HCT116 (cell line): ENCODE measurements around the gene FLYWCH1. TPM values are rescaled to one million over a fixed set of nuclear protein-coding genes. Genes with fewer than 3 reads are reported as not detected.
A peak's percentile ranks its signal among the peaks of the same experiment; 100 is the strongest.

Experiments
- ATAC-seq: fragments of 200-7000 bp; cut with Tn5 transposase; 2 replicates; pipeline ENCODE4 v1.9.1; 2020; ENCODE audit warnings: mild to moderate bottlenecking, moderate library complexity
- BruUV-seq: library from RNA; stranded (reverse); fragments of 400-500 nt; replicated peaks from 2 replicates; lab custom pipeline; 2021; lab: Mats Ljungman, UMichigan
- CTCF ChIA-PET: fragments of 300-600 bp; sonication (Branson Sonifier 250); formaldehyde crosslinking; loops from one replicate; lab custom pipeline; 2021; ENCODE audit warnings: antibody characterized with exemption; lab: Charles Lee
- POLR2A ChIA-PET: fragments of 300-600, 350-600 bp; sonication (Branson Sonifier 250); formaldehyde crosslinking; loops from one replicate; lab custom pipeline; 2021; ENCODE audit warnings: antibody characterized with exemption; lab: Charles Lee
- RAD21 ChIA-PET, 2 experiments: fragments of 300-600 bp; sonication (Branson Sonifier 250); formaldehyde crosslinking; loops; one replicate each; lab custom pipeline; 2023; ENCODE audit warnings: low total read pairs in 2 of 2; ENCODE audit not compliant: uncharacterized antibody in 2 of 2, unreplicated experiment in 2 of 2, low non-redundant PET in 1 of 2; lab: Charles Lee
- DNase-seq: peaks from one replicate; pipeline ENCODE4 v3.0.0-alpha.2; 2010; ENCODE audit warnings: low read depth, low spot score
- H2AFZ ChIP-seq: fragments of 200-600 bp; shearing (Covaris generic), sonication (generic); 2 replicates; pipeline ENCODE4 v1.6.1; 2017; ENCODE audit warnings: low read depth, mixed run types, mixed read lengths, antibody characterized with exemption, low read length; ENCODE audit not compliant: poor library complexity, severe bottlenecking
- H3K27ac ChIP-seq: 2 replicates; pipeline ENCODE4 v1.5.1; 2012; ENCODE audit warnings: low read depth, low read length
- H3K27me3 ChIP-seq: fragments of 200-600 bp; sonication (generic); 2 replicates; pipeline ENCODE4 v1.6.1; 2016; ENCODE audit warnings: mixed run types, low read length, mixed read lengths; ENCODE audit not compliant: insufficient read depth
- H3K36me3 ChIP-seq, 2 experiments: fragments of 200-500 bp in 1 of 2; fragments of 200-600 bp in 1 of 2; sonication (Bioruptor generic) in 1 of 2; sonication (generic) in 1 of 2; 2 replicates each; pipeline versions ENCODE4 v1.5.1 to v1.6.1; 2014 to 2016; ENCODE audit warnings: low read length in 2 of 2, inconsistent platforms in 1 of 2, mixed read lengths in 1 of 2, mixed run types in 1 of 2; ENCODE audit not compliant: insufficient read depth in 2 of 2, control insufficient read depth in 1 of 2
- H3K4me1 ChIP-seq, 2 experiments: fragments of 200-600 bp in 1 of 2; sonication (generic) in 1 of 2; 2 replicates each; pipeline versions ENCODE4 v1.5.1 to v1.6.1; 2012 to 2017; ENCODE audit warnings: low read length in 2 of 2, inconsistent platforms in 1 of 2, mild to moderate bottlenecking in 1 of 2, mixed read lengths in 1 of 2, mixed run types in 1 of 2, moderate library complexity in 1 of 2; ENCODE audit not compliant: insufficient read depth in 2 of 2, control insufficient read depth in 1 of 2
- H3K4me2 ChIP-seq: fragments of 200-600 bp; sonication (generic); 2 replicates; pipeline ENCODE4 v1.6.1; 2017; ENCODE audit warnings: mixed run types, low read length, mixed read lengths
- H3K4me3 ChIP-seq, 2 experiments: fragments of 200-600 bp in 1 of 2; sonication (generic) in 1 of 2; replicated peaks in 1 of 2; 2 replicates each; pipeline ENCODE4 v1.5.1; 2011 to 2016; ENCODE audit warnings: low read length in 2 of 2, control low read depth in 1 of 2, low read depth in 1 of 2, mild to moderate bottlenecking in 1 of 2, mixed read lengths in 1 of 2, mixed run types in 1 of 2
- H3K79me2 ChIP-seq: fragments of 200-600 bp; sonication (generic); 2 replicates; pipeline ENCODE4 v1.6.1; 2017; ENCODE audit warnings: mild to moderate bottlenecking, mixed run types, low read length, moderate library complexity, mixed read lengths; ENCODE audit not compliant: insufficient read depth
- H3K9ac ChIP-seq: fragments of 200-600 bp; sonication (generic); 2 replicates; pipeline ENCODE4 v1.6.1; 2016; ENCODE audit warnings: low read length, mixed read lengths
- H3K9me2 ChIP-seq: fragments of 200-600 bp; sonication (generic), shearing (Covaris generic); 2 replicates; pipeline ENCODE4 v1.6.1; 2017; ENCODE audit warnings: mixed run types, mild to moderate bottlenecking, moderate library complexity; ENCODE audit not compliant: insufficient read depth
- H3K9me3 ChIP-seq, 2 experiments: fragments of 200-500 bp in 1 of 2; fragments of 200-600 bp in 1 of 2; sonication (Bioruptor generic) in 1 of 2; sonication (generic) in 1 of 2; 2 replicates each; pipeline ENCODE4 v1.6.1; 2014 to 2017; ENCODE audit warnings: low read length in 2 of 2, mixed read lengths in 2 of 2, inconsistent platforms in 1 of 2, low read depth in 1 of 2, mild to moderate bottlenecking in 1 of 2, mixed run types in 1 of 2, moderate library complexity in 1 of 2; ENCODE audit not compliant: control insufficient read depth in 1 of 2, insufficient read depth in 1 of 2
- H4K20me1 ChIP-seq: fragments of 200-600 bp; sonication (generic), shearing (Covaris generic); 2 replicates; pipeline ENCODE4 v1.6.1; 2017; ENCODE audit warnings: mixed run types, mild to moderate bottlenecking, moderate library complexity; ENCODE audit not compliant: insufficient read depth
- CEBPB ChIP-seq: IDR thresholded peaks from 2 replicates; pipeline ENCODE4 v1.6.1; 2012; ENCODE audit warnings: low read depth
- JUND ChIP-seq: IDR thresholded peaks from 2 replicates; pipeline ENCODE4 v1.6.1; 2012
- POLR2A ChIP-seq: IDR thresholded peaks from 2 replicates; pipeline ENCODE4 v1.7.0; 2011; ENCODE audit warnings: borderline replicate concordance; ENCODE audit not compliant: insufficient read depth, insufficient read length; ENCODE audit errors: extremely low read depth
- POLR2AphosphoS5 ChIP-seq: IDR thresholded peaks from 2 replicates; pipeline ENCODE4 v1.6.1; 2011; ENCODE audit warnings: mild to moderate bottlenecking, low read depth, low read length, moderate library complexity
- SP1 ChIP-seq: IDR thresholded peaks from 2 replicates; pipeline ENCODE4 v1.6.1; 2012; ENCODE audit warnings: low read depth
- SRF ChIP-seq: IDR thresholded peaks from 2 replicates; pipeline ENCODE4 v1.6.1; 2012; ENCODE audit warnings: low read depth
- TCF7L2 ChIP-seq: IDR thresholded peaks from 2 replicates; pipeline ENCODE4 v1.7.0; 2011; ENCODE audit warnings: borderline replicate concordance, inconsistent platforms; ENCODE audit not compliant: insufficient read depth, insufficient read length; ENCODE audit errors: extremely low read depth
- ZFX ChIP-seq: fragments of 450-650 bp; IDR thresholded peaks from 2 replicates; pipeline ENCODE4 v1.6.1; 2017
- ZNF274 ChIP-seq: fragments of 200-500 bp; sonication (Bioruptor generic); IDR thresholded peaks from 2 replicates; pipeline ENCODE4 v1.6.1; 2014; ENCODE audit warnings: mild to moderate bottlenecking, low read depth, low read length, inconsistent platforms
- intact Hi-C: fragments of 100-400 bp; cut with micrococcal nuclease; formaldehyde crosslinking; loops from 2 replicates; pipeline ENCODE4 v1.10.0; 2022
- total RNA-seq: library from RNA; stranded (reverse); gene quantifications from one replicate; pipeline ENCODE4 v1.2.1, GENCODE V29; 2021; ENCODE audit not compliant: unreplicated experiment
- TF ChIP-seq, protein P1 (sequence below): IDR thresholded peaks from 2 replicates; pipeline ENCODE4 v1.6.1; 2011; ENCODE audit warnings: mild to moderate bottlenecking, low read length, moderate library complexity; ENCODE audit not compliant: insufficient replicate concordance; ENCODE audit errors: extremely low read depth
- TF ChIP-seq, protein P2 (sequence below), 3 experiments: fragments of 200-600 bp in 1 of 3; sonication (generic) in 1 of 3; IDR thresholded peaks in 2 of 3; conservative IDR thresholded peaks in 1 of 3; 2 replicates each; pipeline ENCODE4 v1.5.1; 2012 to 2017; ENCODE audit warnings: low read depth in 2 of 3, low read length in 2 of 3, antibody characterized with exemption in 1 of 3, borderline replicate concordance in 1 of 3, control low read depth in 1 of 3, mild to moderate bottlenecking in 1 of 3, mixed read lengths in 1 of 3, mixed run types in 1 of 3, moderate library complexity in 1 of 3; ENCODE audit not compliant: insufficient read depth in 1 of 3

FLYWCH1 gene
- total RNA-seq, 1 experiment from 2014 or later: 66.6 TPM

DNA sequence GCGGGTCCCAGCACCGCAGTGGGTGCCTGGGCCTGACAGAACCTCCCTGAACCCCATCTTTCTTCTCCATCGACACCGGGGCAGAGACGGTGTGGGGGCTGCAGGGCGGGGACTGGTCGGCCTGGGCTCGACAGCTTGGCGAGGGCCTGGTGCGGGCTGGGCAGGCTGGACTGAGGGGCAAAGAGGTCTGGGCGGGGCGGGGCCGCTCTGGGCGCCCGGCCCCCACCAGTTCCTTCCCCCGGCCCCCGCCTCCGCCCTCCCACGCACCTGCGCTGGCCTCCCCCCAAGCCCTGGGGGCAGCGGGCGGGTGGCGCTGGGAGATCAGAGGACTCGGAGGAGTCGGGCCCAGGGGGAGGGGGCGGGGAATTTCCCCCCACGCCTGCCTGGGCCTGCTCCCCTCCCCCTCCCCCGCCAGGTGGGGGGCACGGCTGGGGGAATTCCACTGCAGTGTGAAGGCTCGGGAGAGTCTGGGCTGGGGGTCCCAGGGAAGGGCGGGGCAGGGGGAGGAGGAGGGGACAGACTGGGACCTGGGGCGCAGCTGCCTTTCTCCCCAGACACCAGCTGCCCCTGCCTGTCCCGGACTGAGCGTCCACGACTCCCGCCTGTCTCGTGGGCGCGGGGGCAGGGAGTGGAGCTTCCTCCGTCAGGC, 51.5 kb downstream of the FLYWCH1 start (continued):
- TF ChIP-seq, protein P1, sequence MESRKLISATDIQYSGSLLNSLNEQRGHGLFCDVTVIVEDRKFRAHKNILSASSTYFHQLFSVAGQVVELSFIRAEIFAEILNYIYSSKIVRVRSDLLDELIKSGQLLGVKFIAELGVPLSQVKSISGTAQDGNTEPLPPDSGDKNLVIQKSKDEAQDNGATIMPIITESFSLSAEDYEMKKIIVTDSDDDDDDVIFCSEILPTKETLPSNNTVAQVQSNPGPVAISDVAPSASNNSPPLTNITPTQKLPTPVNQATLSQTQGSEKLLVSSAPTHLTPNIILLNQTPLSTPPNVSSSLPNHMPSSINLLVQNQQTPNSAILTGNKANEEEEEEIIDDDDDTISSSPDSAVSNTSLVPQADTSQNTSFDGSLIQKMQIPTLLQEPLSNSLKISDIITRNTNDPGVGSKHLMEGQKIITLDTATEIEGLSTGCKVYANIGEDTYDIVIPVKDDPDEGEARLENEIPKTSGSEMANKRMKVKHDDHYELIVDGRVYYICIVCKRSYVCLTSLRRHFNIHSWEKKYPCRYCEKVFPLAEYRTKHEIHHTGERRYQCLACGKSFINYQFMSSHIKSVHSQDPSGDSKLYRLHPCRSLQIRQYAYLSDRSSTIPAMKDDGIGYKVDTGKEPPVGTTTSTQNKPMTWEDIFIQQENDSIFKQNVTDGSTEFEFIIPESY: no peak
- peak; percentile 11; the same call in 1 of the 2 replicates for TF ChIP-seq ZFX
- TF ChIP-seq CEBPB: no peak
- TF ChIP-seq, all 23 proteins: peak for 1

DNA sequence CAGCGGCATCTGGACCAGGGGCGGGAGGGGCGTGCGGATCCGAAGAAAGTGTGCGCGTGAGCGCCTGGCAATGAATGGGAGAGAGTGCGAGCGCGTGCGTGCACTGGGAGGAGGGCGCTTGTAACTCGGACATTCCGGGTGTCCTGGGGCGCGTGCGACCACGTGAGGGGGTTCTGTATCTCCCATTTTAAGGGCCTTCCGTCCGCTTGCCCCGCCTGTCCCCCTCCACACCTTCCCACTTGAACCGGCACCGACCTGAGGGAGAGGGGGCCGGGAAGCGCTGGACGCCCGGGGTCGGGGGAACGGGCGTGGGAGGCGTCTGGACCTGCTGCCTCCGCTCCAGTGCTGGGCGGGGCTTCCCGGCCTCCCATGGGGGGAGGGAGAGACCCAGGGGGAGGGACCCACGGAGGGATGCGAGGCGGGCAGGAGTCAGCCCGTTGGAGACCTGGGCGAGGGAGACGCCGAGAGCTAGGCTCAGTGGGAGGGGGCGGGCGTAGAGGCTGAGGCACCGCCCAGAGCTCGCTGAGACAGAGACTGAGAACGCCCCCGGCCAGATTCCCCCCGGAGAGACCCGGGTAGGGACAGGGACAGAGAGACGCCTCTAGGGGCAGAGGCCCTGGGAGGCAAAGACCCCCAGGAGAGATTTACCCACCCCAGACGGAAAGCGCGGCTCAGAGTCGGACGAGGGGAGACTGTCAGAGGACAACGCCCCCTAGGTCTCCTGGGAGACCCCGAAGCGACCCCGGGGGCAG, 52.2 kb downstream of the FLYWCH1 start, which contains the start of gene KREMEN2:
KREMEN2 (plus strand) TSS at position 553 of the 752 bp plus-strand sequence. CDS start 246 bp downstream, outside the sequence.
- Histone ChIP-seq H3K9me3 (no peaks in the 10 kb centered on the region), H3K9me2 (no peaks in the 10 kb centered on the region), H3K4me3 (peak within 1 kb of the TSS; percentile 71 to 83), H3K36me3 (no peaks in the 10 kb centered on the region), H3K27me3 (no peaks in the 10 kb centered on the region), H3K79me2 (no peaks in the 10 kb centered on the region), H3K9ac (peak within 1 kb of the TSS; percentile 88), H2AFZ (no peak within 1 kb of the TSS), H3K4me1 (peaks cover 19 to 55% of the 10 kb centered on the region in 2 experiments), H3K27ac (peak within 1 kb of the TSS; percentile 89), H4K20me1 (no peaks in the 10 kb centered on the region), H3K4me2 (peak within 1 kb of the TSS; percentile 98)
- RAD21 ChIA-PET: no interaction called here
- CTCF ChIA-PET: interaction anchor here (0.8 to 1.5 kb wide), 7 partner anchors 17 to 105 kb away, joined by 3 to 5 read pairs (median 3); partner anchors contain the start of genes FLYWCH1 and PRSS22
- intact Hi-C loops: no loop called here
- no peak for TF ChIP-seq SRF
- TF ChIP-seq POLR2AphosphoS5: peak; percentile 84
- no peak for TF ChIP-seq CEBPB
- TF ChIP-seq, protein P1: no peak
- TF ChIP-seq ZFX: no peak
- TF ChIP-seq JUND: no peak
- TF ChIP-seq SP1: no peak
- TF ChIP-seq, protein P2, sequence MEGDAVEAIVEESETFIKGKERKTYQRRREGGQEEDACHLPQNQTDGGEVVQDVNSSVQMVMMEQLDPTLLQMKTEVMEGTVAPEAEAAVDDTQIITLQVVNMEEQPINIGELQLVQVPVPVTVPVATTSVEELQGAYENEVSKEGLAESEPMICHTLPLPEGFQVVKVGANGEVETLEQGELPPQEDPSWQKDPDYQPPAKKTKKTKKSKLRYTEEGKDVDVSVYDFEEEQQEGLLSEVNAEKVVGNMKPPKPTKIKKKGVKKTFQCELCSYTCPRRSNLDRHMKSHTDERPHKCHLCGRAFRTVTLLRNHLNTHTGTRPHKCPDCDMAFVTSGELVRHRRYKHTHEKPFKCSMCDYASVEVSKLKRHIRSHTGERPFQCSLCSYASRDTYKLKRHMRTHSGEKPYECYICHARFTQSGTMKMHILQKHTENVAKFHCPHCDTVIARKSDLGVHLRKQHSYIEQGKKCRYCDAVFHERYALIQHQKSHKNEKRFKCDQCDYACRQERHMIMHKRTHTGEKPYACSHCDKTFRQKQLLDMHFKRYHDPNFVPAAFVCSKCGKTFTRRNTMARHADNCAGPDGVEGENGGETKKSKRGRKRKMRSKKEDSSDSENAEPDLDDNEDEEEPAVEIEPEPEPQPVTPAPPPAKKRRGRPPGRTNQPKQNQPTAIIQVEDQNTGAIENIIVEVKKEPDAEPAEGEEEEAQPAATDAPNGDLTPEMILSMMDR (IDR thresholded peaks at IDR 0.05 in 2 of 3, conservative IDR thresholded peaks at IDR 0.05 in 1 of 3; ENCODE audit: borderline replicate concordance in 1 of 3, insufficient read depth in 1 of 3, low read depth in 2 of 3, low read length in 2 of 3): peak in 2 of 3 experiments; percentile 15 to 24; a peak in 1 of 6 replicates
- TF ChIP-seq TCF7L2: no peak
- TF ChIP-seq POLR2A: peak; percentile 22
- TF ChIP-seq ZNF274: no peak
- POLR2A ChIA-PET: interaction anchor here (0.7 to 4.1 kb wide), 5 partner anchors 8 to 58 kb away, joined by 3 to 29 read pairs (median 4); partner anchors contain the start of genes HCFC1R1, PKMYT1, THOC6 and TNFRSF12A
- BruUV-seq: TSS peak; percentile 48
- DNase-seq (peak; percentile 74), ATAC-seq (peak; percentile 68)
